ENCODE data around the gene CBFA2T3.

The CBFA2T3 gene

DNA sequence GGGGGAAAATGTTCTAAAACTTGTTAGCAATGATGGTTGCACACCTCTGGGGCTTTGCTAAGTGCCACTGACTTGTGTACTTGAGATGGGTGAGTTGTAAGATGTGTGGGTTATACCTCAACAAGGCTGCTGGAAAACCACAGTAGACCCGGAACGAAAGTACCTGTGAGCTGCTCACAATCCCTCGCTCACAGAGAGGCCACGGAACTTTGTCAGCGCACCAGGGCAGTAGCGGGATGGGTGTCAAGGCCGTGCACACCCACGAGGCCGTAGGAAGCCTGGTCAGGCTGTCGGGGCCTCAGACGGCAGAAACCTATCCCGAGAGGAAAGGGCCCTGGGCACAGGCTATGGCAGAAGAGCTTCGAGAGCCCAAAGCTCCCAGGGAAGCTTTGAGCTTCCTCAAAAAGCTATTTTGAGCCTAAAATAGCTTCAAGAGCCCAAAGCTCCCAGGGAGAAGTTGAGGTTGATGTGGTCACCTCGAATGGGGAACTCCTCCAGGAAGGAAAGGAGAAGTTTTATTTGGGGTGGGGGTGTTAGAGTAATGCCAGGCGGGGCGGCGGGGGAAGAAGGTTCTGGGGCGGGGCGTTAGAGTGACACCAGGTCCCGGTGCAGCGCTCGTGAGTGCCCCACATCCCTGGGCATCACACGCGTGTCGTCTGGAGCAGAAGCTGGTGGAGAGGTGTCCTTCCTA lies 19.0 kb downstream of the CBFA2T3 start:
- Histone ChIP-seq H3K27me3 (ENCODE audit: control insufficient read depth, insufficient read depth, low read length, poor library complexity, severe bottlenecking) (no peaks in the 10 kb centered on the region), H3K27ac (ENCODE audit: insufficient read depth, low read depth, low read length, poor library complexity, severe bottlenecking) (no peak overlapping the region), H3K4me3 (ENCODE audit: insufficient read depth, low read depth, low read length) (no peak overlapping the region), H3K36me3 (ENCODE audit: control insufficient read depth, insufficient read depth, low read length) (no peaks in the 10 kb centered on the region), H3K4me1 (ENCODE audit: control insufficient read depth, insufficient read depth, low read length) (peaks cover 7% of the 10 kb centered on the region), H3K9me3 (ENCODE audit: control insufficient read depth, low read length) (no peaks in the 10 kb centered on the region)
- WGBS, 2 experiments: 90 to 91% methylated on average over 25 of the region's 25 CpGs

DNA sequence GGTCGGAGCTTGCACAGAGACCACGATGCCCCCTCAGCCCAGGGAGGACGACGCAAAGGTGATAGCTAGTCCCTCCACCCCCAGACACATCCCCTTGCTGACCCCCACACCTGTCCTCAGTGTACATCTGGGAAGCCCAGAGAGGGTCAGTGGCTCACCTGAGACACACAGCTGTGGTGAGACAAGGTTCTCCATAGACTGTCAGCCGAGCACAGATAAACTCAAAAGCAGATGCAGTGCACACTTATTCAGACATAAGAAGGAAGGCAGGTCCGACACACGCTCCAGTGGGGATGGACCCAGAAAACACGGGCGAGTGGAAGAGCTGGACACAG lies 19.6 kb downstream of the CBFA2T3 start:
- 93 to 95% methylated on average over 9 of the region's 9 CpGs for WGBS, 2 experiments
- peaks cover 7% of the 10 kb centered on the region for H3K4me1 ChIP-seq (ENCODE audit: control insufficient read depth, insufficient read depth, low read length)
- no peak overlapping the region for H3K27ac ChIP-seq (ENCODE audit: insufficient read depth, low read depth, low read length, poor library complexity, severe bottlenecking)
- H3K27me3 ChIP-seq (ENCODE audit: control insufficient read depth, insufficient read depth, low read length, poor library complexity, severe bottlenecking): no peaks in the 10 kb centered on the region
- no peak overlapping the region for H3K4me3 ChIP-seq (ENCODE audit: insufficient read depth, low read depth, low read length)
- H3K9me3 ChIP-seq (ENCODE audit: control insufficient read depth, low read length): no peaks in the 10 kb centered on the region
- H3K36me3 ChIP-seq (ENCODE audit: control insufficient read depth, insufficient read depth, low read length): no peaks in the 10 kb centered on the region

GRCh38 chr16:88956546-88957432 lies 20.2 kb downstream of the CBFA2T3 start:
- Histone ChIP-seq H3K36me3 (ENCODE audit: control insufficient read depth, insufficient read depth, low read length) (no peaks in the 10 kb centered on the region), H3K4me3 (ENCODE audit: insufficient read depth, low read depth, low read length) (no peak overlapping the region), H3K9me3 (ENCODE audit: control insufficient read depth, low read length) (no peaks in the 10 kb centered on the region), H3K27me3 (ENCODE audit: control insufficient read depth, insufficient read depth, low read length, poor library complexity, severe bottlenecking) (no peaks in the 10 kb centered on the region), H3K4me1 (ENCODE audit: control insufficient read depth, insufficient read depth, low read length) (peaks cover 7% of the 10 kb centered on the region), H3K27ac (ENCODE audit: insufficient read depth, low read depth, low read length, poor library complexity, severe bottlenecking) (no peak overlapping the region)
- 88 to 89% methylated on average over 33 of the region's 33 CpGs for WGBS, 2 experiments

DNA sequence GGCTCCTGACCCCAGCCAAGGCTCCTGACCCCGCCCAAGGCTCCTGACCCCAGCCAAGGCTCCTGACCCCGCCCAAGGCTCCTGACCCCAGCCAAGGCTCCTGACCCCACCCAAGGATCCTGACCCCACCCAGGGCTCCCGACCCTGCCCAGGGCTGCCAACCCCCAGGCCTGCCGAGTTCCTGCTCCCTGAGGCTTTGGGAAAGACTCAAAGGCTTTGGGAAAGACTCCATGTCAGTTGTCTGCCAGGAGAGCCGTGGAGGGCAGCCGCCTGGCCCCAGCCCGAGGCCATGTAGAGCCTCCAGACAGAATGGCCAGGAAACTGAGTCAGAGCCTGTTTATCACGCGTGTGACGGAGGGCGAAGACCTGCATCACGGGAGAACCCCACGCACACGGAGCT lies 21.1 kb downstream of the CBFA2T3 start:
- no peaks in the 10 kb centered on the region for H3K9me3 ChIP-seq (ENCODE audit: control insufficient read depth, low read length)
- H3K27me3 ChIP-seq (ENCODE audit: control insufficient read depth, insufficient read depth, low read length, poor library complexity, severe bottlenecking): no peaks in the 10 kb centered on the region
- 95% methylated on average over 14 of the region's 14 CpGs for WGBS, 2 experiments
- no peaks in the 10 kb centered on the region for H3K36me3 ChIP-seq (ENCODE audit: control insufficient read depth, insufficient read depth, low read length)
- H3K27ac ChIP-seq (ENCODE audit: insufficient read depth, low read depth, low read length, poor library complexity, severe bottlenecking): no peak overlapping the region
- peaks cover 7% of the 10 kb centered on the region for H3K4me1 ChIP-seq (ENCODE audit: control insufficient read depth, insufficient read depth, low read length)
- H3K4me3 ChIP-seq (ENCODE audit: insufficient read depth, low read depth, low read length): no peak overlapping the region

DNA sequence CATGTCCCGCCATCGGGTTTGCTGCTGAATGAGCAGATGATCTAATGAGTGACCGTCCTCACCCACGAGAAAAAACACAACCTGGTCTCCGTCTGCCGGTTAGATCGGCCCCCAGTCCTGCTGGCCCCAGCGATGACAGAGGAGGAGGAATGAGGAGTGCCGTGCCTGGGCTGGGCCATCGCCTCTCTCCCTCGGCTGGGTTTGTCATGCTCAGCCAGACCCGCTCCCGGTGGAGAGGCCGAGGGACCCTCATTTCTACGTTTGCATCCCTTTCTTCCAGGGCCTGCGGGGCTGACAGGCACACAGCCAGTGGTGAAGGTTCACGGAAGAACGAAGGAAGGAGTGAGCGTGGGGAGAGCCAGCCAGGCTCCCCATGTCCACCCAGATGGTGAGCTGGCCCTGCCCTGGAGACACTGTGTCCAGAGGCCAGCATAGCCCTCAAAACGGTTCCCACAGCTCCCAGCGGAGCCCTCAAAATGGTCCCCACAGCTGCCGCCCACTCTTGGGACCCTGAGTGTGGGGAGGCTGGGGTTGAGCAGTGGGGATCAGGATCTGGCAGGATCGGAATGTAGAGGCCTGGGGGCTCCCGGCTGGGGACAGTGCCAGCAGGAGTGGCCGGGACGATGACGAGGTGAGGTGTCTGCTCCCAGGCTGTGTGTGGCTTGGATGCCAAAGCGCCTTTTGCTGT lies 23.9 kb downstream of the CBFA2T3 start:
- WGBS, 2 experiments: 83% methylated on average over 28 of the region's 28 CpGs
- H3K27me3 ChIP-seq (ENCODE audit: control insufficient read depth, insufficient read depth, low read length, poor library complexity, severe bottlenecking): no peaks in the 10 kb centered on the region
- peaks cover 7% of the 10 kb centered on the region for H3K4me1 ChIP-seq (ENCODE audit: control insufficient read depth, insufficient read depth, low read length)
- H3K36me3 ChIP-seq (ENCODE audit: control insufficient read depth, insufficient read depth, low read length): no peaks in the 10 kb centered on the region
- H3K9me3 ChIP-seq (ENCODE audit: control insufficient read depth, low read length): no peaks in the 10 kb centered on the region
- H3K27ac ChIP-seq (ENCODE audit: insufficient read depth, low read depth, low read length, poor library complexity, severe bottlenecking): no peak overlapping the region
- H3K4me3 ChIP-seq (ENCODE audit: insufficient read depth, low read depth, low read length): no peak overlapping the region

GRCh38 chr16:88951989-88952388 lies 25.0 kb downstream of the CBFA2T3 start:
- no peak overlapping the region for H3K27ac ChIP-seq (ENCODE audit: insufficient read depth, low read depth, low read length, poor library complexity, severe bottlenecking)
- 91 to 93% methylated on average over 11 of the region's 11 CpGs for WGBS, 2 experiments
- H3K9me3 ChIP-seq (ENCODE audit: control insufficient read depth, low read length): no peaks in the 10 kb centered on the region
- peaks cover 5% of the 10 kb centered on the region for H3K27me3 ChIP-seq (ENCODE audit: control insufficient read depth, insufficient read depth, low read length, poor library complexity, severe bottlenecking)
- no peaks in the 10 kb centered on the region for H3K36me3 ChIP-seq (ENCODE audit: control insufficient read depth, insufficient read depth, low read length)
- H3K4me1 ChIP-seq (ENCODE audit: control insufficient read depth, insufficient read depth, low read length): peaks cover 7% of the 10 kb centered on the region
- H3K4me3 ChIP-seq (ENCODE audit: insufficient read depth, low read depth, low read length): no peak overlapping the region

DNA sequence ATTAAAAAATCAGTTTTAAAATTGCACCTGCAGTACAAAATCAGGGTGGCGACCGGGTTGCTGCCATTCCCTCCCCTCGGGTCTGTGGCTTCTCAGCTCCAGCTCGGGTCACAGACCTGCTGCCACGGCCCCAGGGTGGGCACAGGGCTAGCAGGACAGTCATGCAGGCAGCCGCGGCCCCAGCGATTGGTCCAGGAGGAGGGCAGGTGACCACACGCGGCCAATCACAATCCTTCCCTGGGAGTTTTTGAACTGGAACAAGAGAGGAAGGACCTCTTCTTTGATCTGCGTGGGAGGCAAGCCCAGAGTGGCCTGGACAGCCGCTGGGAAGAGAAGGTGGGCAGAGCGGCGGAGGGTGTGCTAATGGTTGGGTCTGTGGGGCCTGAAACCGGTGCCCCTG lies 25.5 kb downstream of the CBFA2T3 start:
- Histone ChIP-seq H3K4me1 (ENCODE audit: control insufficient read depth, insufficient read depth, low read length) (peaks cover 4% of the 10 kb centered on the region), H3K27me3 (ENCODE audit: control insufficient read depth, insufficient read depth, low read length, poor library complexity, severe bottlenecking) (peaks cover 5% of the 10 kb centered on the region), H3K36me3 (ENCODE audit: control insufficient read depth, insufficient read depth, low read length) (no peaks in the 10 kb centered on the region), H3K4me3 (ENCODE audit: insufficient read depth, low read depth, low read length) (no peak overlapping the region), H3K27ac (ENCODE audit: insufficient read depth, low read depth, low read length, poor library complexity, severe bottlenecking) (no peak overlapping the region), H3K9me3 (ENCODE audit: control insufficient read depth, low read length) (no peaks in the 10 kb centered on the region)
- WGBS, 2 experiments: 91 to 93% methylated on average over 15 of the region's 15 CpGs

GRCh38 chr16:88948781-88949490 lies 28.1 kb downstream of the CBFA2T3 start:
- Histone ChIP-seq H3K4me1 (ENCODE audit: control insufficient read depth, insufficient read depth, low read length) (no peaks in the 10 kb centered on the region), H3K27ac (ENCODE audit: insufficient read depth, low read depth, low read length, poor library complexity, severe bottlenecking) (no peak overlapping the region), H3K27me3 (ENCODE audit: control insufficient read depth, insufficient read depth, low read length, poor library complexity, severe bottlenecking) (peaks cover 5% of the 10 kb centered on the region), H3K36me3 (ENCODE audit: control insufficient read depth, insufficient read depth, low read length) (no peaks in the 10 kb centered on the region), H3K4me3 (ENCODE audit: insufficient read depth, low read depth, low read length) (no peak overlapping the region), H3K9me3 (ENCODE audit: control insufficient read depth, low read length) (no peaks in the 10 kb centered on the region)
- WGBS, 2 experiments: 85 to 86% methylated on average over 16 to 17 of the region's 17 CpGs

- Histone ChIP-seq H3K27ac (ENCODE audit: insufficient read depth, low read depth, low read length, poor library complexity, severe bottlenecking) (no peak overlapping the region), H3K4me3 (ENCODE audit: insufficient read depth, low read depth, low read length) (no peak overlapping the region), H3K9me3 (ENCODE audit: control insufficient read depth, low read length) (no peaks in the 10 kb centered on the region), H3K36me3 (ENCODE audit: control insufficient read depth, insufficient read depth, low read length) (no peaks in the 10 kb centered on the region), H3K4me1 (ENCODE audit: control insufficient read depth, insufficient read depth, low read length) (peaks cover 5% of the 10 kb centered on the region), H3K27me3 (ENCODE audit: control insufficient read depth, insufficient read depth, low read length, poor library complexity, severe bottlenecking) (peaks cover 36% of the 10 kb centered on the region)
- 88 to 91% methylated on average over 10 of the region's 10 CpGs for WGBS, 2 experiments
Measured at GRCh38 chr16:88945473-88945872, 31.5 kb downstream of the CBFA2T3 start.
